ENCODE data around the gene WSCD2.

WSCD2 gene

GRCh38 chr12:108299516-108299915 lies 170.4 kb downstream of the WSCD2 start:
- no peak for TF ChIP-seq CTCF (IDR thresholded peaks at IDR 0.05)
